SU-DHL-6 (cell line): Measurements from ENCODE around the gene LIX1.

ENCODE experiments used
- H2AFZ ChIP-seq: fragments of 200-600 bp; sonication (generic); 2 replicates; pipeline ENCODE4 v1.6.1; 2014; ENCODE audit warnings: low read depth, mild to moderate bottlenecking, moderate library complexity, mixed read lengths, antibody characterized with exemption, low read length; ENCODE audit not compliant: severe bottlenecking
- H3F3A ChIP-seq: fragments of 200-600 bp; shearing (Covaris generic); 2 replicates; pipeline ENCODE4 v1.6.0; 2016; ENCODE audit warnings: antibody characterized with exemption, mild to moderate bottlenecking; ENCODE audit not compliant: insufficient read depth
- H3K27ac ChIP-seq: fragments of 200-600 bp; sonication (generic); 2 replicates; pipeline ENCODE4 v1.5.1; 2016; ENCODE audit warnings: low read depth, mild to moderate bottlenecking, low read length, moderate library complexity, mixed read lengths
- H3K27me3 ChIP-seq: fragments of 200-600 bp; sonication (generic), shearing (Covaris generic); 2 replicates; pipeline ENCODE4 v1.6.0; 2014; ENCODE audit warnings: mild to moderate bottlenecking, low read length
- H3K36me3 ChIP-seq: fragments of 200-600 bp; sonication (generic); 2 replicates; pipeline ENCODE4 v1.6.1; 2014; ENCODE audit warnings: mild to moderate bottlenecking, low read length, mixed read lengths
- H3K4me2 ChIP-seq: fragments of 300-600, 200-600 bp; shearing (Covaris generic), sonication (generic); 2 replicates; pipeline ENCODE4 v1.6.0; 2014; ENCODE audit warnings: low read length, low read depth, mild to moderate bottlenecking; ENCODE audit not compliant: poor library complexity, severe bottlenecking
- H3K4me3 ChIP-seq: fragments of 200-600 bp; sonication (generic); 2 replicates; pipeline ENCODE4 v1.5.1; 2014; ENCODE audit warnings: antibody characterized with exemption, low read length, mild to moderate bottlenecking, mixed read lengths; ENCODE audit not compliant: insufficient read depth, poor library complexity, severe bottlenecking
- H3K79me2 ChIP-seq: fragments of 200-600 bp; sonication (generic); 2 replicates; pipeline ENCODE4 v1.6.1; 2014; ENCODE audit warnings: mild to moderate bottlenecking, low read length, moderate library complexity; ENCODE audit not compliant: insufficient read depth
- H3K9ac ChIP-seq: fragments of 200-600 bp; sonication (generic); 2 replicates; pipeline ENCODE4 v1.7.0; 2014; ENCODE audit warnings: mild to moderate bottlenecking, low read length
- H3K9me2 ChIP-seq: fragments of 200-600 bp; sonication (generic); replicated peaks from 2 replicates; pipeline ENCODE4 v1.6.1; 2014; ENCODE audit warnings: low read length; ENCODE audit not compliant: insufficient read depth
- H3K9me3 ChIP-seq: fragments of 200-600 bp; sonication (generic); 2 replicates; pipeline ENCODE4 v1.6.1; 2014; ENCODE audit warnings: low read length, mixed read lengths; ENCODE audit not compliant: insufficient read depth
- H4K20me1 ChIP-seq: fragments of 200-600 bp; sonication (generic); 2 replicates; pipeline ENCODE4 v1.6.1; 2014; ENCODE audit warnings: low read depth, mild to moderate bottlenecking, antibody characterized with exemption, low read length, moderate library complexity, mixed read lengths
- CTCF ChIP-seq: fragments of 200-600 bp; sonication (generic); IDR thresholded peaks from one replicate; pipeline ENCODE4 v1.5.1; 2017; ENCODE audit warnings: antibody characterized with exemption, mild to moderate bottlenecking, low read length, moderate library complexity; ENCODE audit not compliant: insufficient read depth, poor library complexity, severe bottlenecking
- EZH2phosphoT487 ChIP-seq: fragments of 200-600 bp; sonication (generic), shearing (Covaris generic); conservative IDR thresholded peaks from 2 replicates; pipeline ENCODE4 v1.6.1; 2018; ENCODE audit warnings: mild to moderate bottlenecking, antibody characterized with exemption, low read length, moderate library complexity, mixed read lengths

Gene LIX1

GRCh38 chr5:97164846-97165245 lies 22.4 kb upstream of the LIX1 start:
- no peaks in the 10 kb centered on the region for H4K20me1 ChIP-seq
- H3K9ac ChIP-seq: no peak overlapping the region
- H3K27me3 ChIP-seq: no peaks in the 10 kb centered on the region
- peaks cover 46% of the 10 kb centered on the region for H3K36me3 ChIP-seq
- no peaks in the 10 kb centered on the region for H3K9me2 ChIP-seq
- H2AFZ ChIP-seq: no peak overlapping the region
- no peak overlapping the region for H3K4me2 ChIP-seq
- H3K9me3 ChIP-seq: no peaks in the 10 kb centered on the region
- H3K4me3 ChIP-seq: no peak overlapping the region
- TF ChIP-seq CTCF: no peak
- no peak for TF ChIP-seq EZH2phosphoT487
- no peaks in the 10 kb centered on the region for H3K79me2 ChIP-seq
- H3K27ac ChIP-seq: no peak overlapping the region
- peaks cover 24% of the 10 kb centered on the region; the same call in 1 of the 2 replicates for H3F3A ChIP-seq

- no peaks in the 10 kb centered on the region for H4K20me1 ChIP-seq
- no peaks in the 10 kb centered on the region for H3K9me2 ChIP-seq
- peaks cover 39% of the 10 kb centered on the region for H3K36me3 ChIP-seq
- no peak for TF ChIP-seq EZH2phosphoT487
- no peak for TF ChIP-seq CTCF
- peaks cover 24% of the 10 kb centered on the region; the same call in 1 of the 2 replicates for H3F3A ChIP-seq
- no peaks in the 10 kb centered on the region for H3K27me3 ChIP-seq
- H3K27ac ChIP-seq: no peak overlapping the region
- H3K4me3 ChIP-seq: no peak overlapping the region
- H3K79me2 ChIP-seq: no peaks in the 10 kb centered on the region
- H3K4me2 ChIP-seq: no peak overlapping the region
- H3K9me3 ChIP-seq: no peaks in the 10 kb centered on the region
- no peak overlapping the region for H2AFZ ChIP-seq
- no peak overlapping the region for H3K9ac ChIP-seq
Measured at GRCh38 chr5:97163790-97164285, 21.4 kb upstream of the LIX1 start.

GRCh38 chr5:97163360-97163764 lies 21.0 kb upstream of the LIX1 start:
- Histone ChIP-seq H2AFZ (no peak overlapping the region), H3K27me3 (no peaks in the 10 kb centered on the region), H3K79me2 (no peaks in the 10 kb centered on the region), H3K9me2 (no peaks in the 10 kb centered on the region), H3K4me2 (no peak overlapping the region), H3K27ac (no peak overlapping the region), H3K4me3 (no peak overlapping the region), H3K9me3 (no peaks in the 10 kb centered on the region), H4K20me1 (no peaks in the 10 kb centered on the region), H3K36me3 (peaks cover 34% of the 10 kb centered on the region), H3F3A (peaks cover 24% of the 10 kb centered on the region; the same call in 1 of the 2 replicates), H3K9ac (no peak overlapping the region)
- TF ChIP-seq CTCF (peak; percentile 64), EZH2phosphoT487 (no peak)
